HG03139 (cell line): ENCODE data around the gene PLAC8.
A peak's percentile ranks its signal among the peaks of the same experiment; 100 is the strongest.
"Not testable (repeated sequence)": the region's sequence is repeated elsewhere in the genome, so short reads cannot be mapped to it uniquely, and the experiment has no call there.

Experiments
- ATAC-seq: cut with Tn5 transposase; IDR thresholded peaks from one replicate; pipeline ENCODE4 v1.9.1; 2021; ENCODE audit not compliant: unreplicated experiment

PLAC8 gene, protein sequence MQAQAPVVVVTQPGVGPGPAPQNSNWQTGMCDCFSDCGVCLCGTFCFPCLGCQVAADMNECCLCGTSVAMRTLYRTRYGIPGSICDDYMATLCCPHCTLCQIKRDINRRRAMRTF

DNA sequence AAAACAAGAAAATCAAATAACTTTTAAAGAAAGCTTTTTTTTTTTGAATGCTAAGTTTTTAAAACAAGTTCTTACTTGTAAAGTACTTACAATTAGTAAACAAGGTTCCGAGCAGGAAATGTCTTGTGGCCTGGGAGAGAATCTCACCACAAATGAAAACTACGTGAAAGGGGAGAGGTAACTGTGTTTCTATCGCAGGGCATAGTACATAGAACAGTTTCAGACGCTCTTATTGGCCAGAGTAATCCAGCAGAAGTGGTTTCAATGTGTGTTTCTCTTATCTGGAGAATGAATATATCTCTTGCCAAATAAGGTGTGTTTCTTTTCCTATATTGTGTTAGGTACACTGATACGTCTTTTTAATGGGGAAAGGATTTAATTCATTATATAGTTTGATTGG, at the start of gene PLAC8:
Gene PLAC8, minus strand, starts transcription at position 154 of the 400 bp plus-strand sequence. CDS start 6,808 bp downstream, outside the sequence.
- ATAC-seq, result peak; percentile 37

DNA sequence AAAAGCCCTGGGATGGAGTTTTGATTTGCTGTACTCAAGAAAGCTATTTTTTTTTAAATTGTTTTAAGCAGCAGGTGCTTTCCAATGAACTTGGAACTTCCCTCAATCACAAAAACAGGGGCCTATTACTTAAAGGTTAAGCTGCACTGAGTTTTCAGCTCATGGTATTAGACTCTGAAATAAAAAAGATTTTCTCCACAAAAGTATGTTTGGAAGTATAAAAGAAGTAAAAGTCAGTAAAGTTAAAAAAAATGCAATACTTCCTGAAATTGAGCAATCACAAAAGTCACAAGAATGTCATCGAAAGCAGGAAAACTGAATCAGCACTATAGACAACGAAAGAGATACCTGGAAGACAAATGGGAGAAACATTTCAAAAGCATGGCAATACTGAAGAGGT, 38.9 kb upstream of the PLAC8 start:
- ATAC-seq, result no peak

DNA sequence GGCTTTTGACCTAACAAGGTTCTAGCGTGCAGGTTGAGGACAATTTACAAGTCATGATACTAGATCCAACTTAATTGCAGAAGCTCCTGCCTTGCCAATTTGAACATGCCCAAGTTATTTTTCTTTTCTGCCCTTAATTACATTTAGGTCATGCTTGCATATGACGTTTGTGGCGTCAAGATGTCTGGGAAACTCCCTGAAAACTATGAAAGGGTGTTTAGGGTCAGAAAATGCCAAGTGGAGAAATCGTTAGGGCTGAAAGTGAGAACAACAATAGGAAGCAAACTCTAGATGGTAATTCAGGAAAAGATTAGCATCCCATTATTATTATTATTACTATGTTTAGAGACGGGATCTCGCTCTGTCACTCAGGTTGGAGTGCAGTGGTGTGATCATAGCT, 38.2 kb upstream of the PLAC8 start:
- no peak for ATAC-seq

DNA sequence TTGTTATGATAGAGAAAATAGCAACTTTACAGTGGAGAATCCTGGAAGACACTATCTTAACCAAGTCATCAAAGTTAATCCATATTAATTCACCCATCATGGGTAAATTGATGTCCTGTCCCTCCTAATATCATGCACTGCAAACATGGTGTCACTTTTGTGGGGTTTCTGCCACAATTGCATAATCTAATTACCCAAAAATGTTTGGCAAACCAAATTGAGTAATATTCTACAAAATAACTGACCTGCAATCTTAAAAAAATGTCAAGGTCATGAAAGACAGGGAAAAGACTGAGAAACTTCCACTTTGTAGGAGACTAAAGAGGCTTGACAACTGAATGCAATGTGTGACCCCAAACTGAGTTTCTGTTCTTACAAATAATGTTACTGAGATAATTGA, 37.1 kb upstream of the PLAC8 start:
- ATAC-seq, result no peak

DNA sequence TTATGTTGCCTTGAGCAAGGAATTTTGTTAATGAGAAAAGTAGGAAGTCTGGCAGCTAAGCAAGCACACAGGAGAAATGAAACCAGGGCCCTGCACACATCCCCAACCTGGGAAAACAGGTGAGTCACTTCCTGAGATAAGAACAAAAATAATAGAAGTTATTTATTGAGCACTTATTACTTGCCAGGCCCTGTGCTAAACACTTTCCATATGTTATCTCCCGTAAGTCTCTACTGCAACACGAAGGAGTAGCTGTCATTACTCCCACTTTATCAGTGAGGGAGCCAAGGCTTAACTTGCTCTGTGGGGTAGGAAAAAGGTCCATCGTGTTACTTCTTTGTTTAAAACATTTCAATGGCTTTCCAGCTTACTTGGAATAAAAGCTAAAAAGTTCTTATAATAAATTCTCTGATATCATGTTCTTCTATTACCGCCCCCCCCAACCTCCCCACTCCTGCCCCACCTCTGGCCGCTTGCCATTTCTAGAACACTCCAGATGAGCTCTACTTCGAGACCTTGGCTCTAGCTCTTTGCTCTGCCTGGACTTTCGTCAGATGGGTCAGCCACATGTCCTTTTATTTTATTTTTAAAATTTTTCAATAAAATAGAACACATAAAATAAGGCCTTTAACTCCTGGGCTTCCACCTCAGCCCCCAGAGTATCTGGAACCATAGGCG, 36.3 kb upstream of the PLAC8 start:
- no peak for ATAC-seq

DNA sequence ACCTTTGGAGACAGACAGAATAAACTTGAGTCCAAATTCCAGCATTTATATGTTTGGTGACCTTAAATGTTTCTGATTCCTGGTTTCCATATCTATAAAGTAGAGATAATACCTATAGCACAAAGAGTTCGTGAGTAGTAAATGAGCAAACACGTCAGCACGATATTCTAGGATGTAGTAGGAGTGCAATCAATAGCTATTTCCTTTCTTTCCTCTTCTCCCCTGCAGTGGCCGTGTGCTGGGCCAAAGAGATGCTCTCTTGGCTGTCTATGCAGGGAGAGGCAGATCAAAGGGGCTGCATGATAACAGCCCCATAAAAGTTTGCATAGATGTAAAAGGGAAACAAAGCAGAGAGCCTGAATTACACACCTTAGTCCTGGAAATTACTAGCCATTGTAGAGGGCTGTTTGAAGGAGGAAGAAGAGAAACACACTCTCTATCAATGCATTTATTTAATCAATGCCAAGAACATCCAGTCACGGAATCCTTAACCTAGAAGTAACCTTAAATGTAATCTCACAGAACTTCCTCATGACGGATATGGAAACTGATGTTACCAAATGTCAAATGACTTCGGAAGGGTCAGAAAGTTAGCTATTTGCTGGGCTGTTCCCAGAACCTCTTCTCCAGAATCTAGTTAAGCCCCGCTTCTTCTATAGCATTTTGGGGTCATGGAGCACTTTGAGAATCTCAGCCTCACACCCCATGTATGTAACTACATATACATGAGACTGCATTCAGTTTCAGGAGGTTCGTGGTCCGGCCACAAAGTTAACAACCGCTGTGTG, 35.5 kb upstream of the PLAC8 start:
- no peak for ATAC-seq

DNA sequence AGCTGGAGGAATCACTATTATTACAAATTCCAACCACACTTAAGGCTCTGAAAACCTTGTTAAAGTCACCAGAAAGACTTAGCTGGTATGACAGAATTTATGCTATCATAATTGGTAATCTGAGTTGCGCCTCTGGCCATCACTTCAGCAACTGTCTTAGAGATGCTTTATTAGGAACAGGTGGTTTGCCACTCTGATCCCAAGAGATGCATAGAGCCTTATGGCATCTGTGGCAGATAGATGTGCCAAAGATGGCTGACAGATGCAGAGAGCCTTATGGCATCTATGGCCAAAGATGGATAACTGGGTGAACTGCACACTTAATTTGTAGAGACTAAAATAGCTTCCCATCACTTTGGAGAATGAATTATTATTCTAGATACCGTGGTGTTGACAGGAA, 32.3 kb upstream of the PLAC8 start:
- no peak for ATAC-seq

DNA sequence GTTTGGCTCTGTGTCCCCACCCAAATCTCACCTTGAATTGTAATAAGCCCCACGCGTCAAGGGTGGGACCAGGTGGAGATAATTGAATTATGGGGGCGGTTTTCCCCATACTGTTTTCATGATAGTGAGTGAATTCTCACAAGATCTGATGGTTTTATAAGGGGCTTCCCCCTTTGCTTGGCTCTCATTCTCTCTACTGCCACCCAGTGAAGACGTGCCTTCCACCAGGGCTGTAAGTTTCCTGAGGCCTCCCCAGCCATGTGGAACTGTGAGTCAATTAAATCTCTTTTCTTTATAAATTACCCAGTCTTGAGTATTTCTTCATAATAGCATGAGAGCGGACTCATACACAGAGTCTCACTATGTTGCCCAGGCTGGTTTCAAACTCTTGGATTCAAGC, 31.2 kb upstream of the PLAC8 start:
- ATAC-seq, result not testable (repeated sequence)

DNA sequence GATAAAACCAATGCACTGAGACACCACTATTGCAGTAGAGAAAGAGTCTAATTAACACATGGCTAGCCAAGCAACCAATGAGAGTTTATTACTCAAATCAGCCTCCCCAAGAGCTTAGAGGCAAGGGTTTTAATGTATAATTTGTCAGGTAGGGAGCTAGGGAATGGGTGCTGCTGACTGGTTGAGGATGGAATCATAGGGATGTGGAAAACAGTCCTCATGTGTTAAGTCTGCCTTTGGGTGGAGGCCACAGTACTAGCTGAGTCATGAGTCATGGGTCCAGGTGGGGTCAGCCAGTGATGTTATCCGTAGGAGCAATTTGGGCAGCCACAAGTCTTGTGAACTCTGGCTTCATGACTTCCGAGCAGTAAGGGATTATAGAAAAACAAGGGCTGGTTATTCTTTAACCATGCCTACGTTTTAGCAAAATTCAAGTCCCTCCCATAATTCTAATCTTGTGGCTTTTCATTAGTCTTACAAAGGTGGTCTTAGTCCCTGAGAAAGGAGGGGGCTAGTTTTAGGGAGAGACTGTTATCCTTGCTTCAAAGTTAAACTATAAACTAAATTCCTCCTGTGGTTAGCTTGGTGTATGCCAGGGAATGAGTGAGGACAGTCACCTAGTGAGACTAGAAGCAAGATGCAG, 25.1 kb upstream of the PLAC8 start:
- no peak for ATAC-seq

DNA sequence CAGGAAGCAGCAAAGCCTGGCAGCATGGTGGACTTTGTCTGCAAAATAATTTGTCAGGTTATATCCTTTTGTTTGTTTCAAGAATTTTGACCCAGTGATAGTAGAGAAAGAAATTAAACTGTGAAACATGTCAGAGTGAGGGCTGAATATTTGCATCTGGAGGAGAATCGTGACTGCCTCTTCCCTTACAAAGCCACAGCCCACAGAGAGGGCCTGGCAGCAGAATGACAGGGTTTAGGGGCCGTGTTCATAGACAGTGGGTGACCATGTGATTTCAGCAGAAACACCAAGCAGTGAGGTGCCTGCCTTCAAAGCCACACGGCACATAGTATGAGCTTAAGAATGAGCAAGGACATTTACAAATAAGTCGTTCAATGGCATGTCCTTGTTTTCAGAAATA, 24.4 kb upstream of the PLAC8 start:
- ATAC-seq, result no peak

DNA sequence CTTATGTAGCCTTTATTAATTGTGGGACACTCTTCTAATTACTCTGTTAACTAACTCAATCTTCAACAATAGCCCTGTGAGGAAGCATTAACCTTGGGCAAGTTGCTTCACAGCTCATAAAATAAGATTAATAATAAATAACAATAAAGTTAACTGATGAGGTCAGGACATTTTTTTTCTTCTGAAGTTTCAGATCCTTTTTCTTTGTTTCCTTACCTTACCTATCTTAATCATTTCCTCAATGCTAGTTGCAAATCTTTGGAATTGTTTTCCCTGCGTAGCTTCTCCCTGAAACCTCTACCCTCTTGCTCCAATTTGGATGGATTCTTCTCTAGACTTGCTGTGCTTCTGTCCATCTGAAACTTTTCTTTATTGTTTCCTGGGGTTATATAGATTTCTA, 17.5 kb upstream of the PLAC8 start:
- ATAC-seq, result no peak

DNA sequence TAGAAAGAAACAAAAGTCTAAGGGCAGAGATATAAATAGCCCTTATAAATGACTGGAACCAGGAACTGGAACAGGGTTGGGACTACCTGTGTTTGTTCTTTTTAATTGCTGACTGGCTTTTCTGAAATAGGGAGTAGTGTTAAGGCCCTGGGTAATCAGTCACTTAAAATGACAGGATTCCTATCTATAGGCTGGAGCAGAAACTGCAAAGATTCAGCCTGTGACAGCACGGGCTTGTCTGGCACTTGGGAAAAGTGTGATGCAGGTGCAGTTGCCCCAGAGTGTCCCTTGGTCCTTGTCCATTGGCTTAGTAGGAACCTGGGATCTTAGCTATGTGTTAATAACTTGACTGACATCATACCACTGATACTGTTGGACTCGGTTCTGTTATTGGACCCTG, 14.7 kb upstream of the PLAC8 start:
- ATAC-seq, result no peak

DNA sequence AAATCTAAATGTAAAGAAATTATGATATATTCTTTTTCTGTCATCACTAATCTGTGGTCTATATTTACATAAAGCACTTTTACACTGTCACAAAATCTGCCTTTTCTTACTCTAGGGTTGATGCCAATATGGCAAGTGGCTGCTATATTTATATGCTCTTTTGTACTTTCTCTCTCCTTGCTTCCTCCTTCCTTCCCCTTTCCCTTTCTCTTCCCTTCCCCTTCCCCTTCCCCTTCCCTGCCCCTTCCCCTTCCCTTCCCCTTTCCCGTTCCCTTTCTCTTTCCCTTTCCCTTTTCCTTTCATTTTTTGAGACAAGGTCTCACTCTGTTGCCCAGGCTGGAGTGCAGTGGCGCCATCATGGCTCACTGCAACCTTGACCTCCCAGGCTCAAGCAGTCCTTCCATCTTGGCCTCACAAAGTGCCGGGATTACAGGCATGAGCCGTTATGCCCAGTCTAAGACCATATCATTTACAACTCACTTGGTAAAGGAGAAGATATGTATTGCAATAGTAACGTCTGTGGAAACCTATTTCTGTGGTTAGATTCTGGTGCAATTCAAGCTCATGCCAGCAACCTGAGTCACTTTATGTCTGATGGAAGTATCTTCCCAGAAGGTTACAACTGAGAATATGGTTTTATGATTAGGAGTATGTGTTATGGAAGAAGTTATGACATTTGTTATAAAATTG, 13.9 kb upstream of the PLAC8 start:
- ATAC-seq, result no peak

DNA sequence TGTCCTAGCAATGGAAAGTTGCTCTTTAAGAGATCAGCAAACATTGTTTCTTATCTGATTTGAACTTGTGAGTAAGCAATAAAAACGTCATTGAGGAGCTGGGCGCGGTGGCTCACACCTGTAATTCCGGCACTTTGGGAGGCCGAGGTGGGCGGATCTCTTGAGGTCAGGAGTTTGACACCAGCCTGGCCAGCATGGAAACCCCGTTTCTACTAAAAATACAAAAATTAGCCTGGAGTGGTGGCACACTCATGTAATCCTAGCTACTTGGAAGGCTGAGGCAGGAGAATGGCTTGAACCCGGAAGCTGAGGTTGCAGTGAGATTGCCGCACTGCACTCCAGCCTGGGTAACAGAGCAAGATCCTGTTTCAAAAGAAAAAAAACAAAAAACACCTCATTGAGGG, 11.2 kb upstream of the PLAC8 start:
- ATAC-seq, result no peak

DNA sequence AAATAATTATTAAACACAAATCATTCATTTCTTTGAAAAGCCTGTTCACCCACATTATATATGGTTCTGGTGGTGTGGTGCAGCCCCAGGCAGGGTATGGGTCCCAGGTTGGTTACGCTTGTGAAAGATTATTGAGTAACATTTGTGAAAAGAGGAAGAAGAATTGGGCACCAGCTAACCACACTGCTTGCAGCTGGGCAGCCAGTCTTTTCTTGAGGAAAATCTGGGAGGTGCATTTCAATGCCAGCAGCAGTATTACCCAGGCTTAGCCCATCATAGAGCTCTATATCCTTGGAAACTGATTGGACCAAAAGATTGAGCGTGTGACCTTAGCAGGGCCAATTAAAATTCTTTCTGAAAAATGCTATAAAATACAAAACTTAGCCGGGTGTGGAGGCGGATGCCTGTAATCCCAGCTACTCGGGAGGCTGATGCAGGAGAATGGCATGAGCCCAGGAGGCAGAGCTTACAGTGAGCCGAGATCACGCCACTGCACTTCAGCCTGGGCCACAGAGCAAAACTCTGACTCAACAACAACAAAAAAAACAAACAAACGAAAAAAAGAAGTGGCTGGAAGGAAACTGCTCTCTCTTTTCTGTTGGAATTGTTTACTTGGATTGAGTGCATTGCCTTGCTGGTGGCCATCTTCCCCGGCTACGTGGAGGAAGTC, 9.7 kb upstream of the PLAC8 start:
- no peak for ATAC-seq

DNA sequence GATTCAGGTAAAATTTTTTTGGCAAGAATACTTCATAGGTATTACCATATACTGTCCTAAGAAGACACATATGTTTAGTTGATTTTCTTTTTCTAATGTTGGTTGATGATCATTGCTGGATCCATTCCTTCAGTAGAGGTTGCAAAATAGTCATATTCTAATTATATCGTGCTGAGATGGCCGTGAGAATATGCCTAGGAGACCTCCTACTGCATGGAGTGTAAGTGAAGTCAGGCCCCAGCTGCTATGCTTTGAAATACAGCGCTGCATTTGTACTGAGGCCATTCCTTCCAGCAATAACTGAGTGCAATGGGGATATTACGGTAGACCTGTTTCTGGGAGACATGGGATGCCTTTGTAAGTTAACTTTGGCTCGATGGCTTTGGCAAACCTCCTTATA, 6.7 kb upstream of the PLAC8 start:
- ATAC-seq, result no peak

DNA sequence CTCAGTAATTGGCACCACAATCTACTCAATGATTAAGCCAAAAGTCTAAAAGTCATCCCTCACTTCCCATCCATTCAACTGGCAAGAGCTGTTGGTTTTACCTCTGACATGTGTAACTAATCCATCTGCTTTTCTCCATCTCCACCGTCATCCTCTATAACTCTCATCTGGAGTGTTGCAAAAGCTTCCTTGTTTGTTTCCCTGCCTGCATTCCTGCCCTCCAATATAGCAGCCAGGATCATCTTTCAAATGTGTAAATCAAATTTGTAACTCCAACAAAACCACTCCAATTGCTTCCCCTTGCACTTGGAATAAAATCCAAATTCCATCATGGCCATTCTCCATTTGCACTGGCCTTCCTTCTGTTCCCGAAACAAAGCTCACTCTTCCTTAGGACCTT, 4.3 kb upstream of the PLAC8 start:
- ATAC-seq, result no peak

DNA sequence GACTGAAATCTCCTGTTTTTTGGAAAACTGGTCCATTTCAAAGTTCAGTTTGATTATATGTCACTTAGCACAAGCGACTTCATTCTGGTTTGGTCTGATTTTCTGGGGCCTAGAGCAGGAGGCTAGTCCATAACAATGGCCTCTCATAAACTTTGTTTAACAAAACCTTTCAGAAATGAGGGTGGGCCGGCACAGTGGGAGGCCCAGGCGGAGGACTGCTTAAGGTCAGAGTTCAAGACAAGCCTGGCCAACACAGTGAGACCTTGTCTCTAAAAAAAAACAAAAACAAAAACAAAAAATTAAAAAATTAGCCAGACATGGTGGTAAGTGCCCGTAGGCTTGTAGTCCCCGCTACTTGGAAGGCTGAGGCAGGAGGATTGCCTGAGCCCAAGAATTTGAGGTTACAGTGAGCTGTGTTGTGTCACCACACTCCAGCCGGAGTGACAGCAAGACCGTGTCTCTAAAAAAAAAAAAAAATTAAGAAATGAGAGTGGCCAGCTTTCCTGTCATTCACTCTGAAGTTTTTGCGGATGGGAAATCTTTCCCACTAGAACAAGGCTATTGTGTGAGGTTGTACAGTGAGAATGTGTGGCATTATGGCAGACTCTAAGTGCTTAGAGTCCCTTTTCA, 1.2 kb upstream of the PLAC8 start:
- ATAC-seq, result no peak

DNA sequence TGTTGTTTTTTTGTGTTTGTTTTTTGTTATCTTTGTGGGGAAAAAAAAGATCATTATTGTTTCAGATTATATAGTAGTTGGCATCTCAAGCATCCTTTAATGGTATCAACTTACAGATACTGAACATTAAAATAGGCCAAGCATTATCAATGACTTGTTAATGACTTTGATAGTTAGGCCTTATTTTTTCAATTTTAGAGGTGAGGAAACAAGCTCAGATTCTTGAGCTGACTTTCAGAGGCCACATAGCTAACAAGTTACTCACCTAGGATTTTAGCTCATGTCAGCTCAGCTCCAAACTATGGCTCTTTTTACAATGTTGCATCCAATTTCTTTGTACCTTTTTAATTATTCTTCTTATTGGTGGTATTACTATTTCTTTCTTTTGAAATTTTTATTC, 471 bp upstream of the PLAC8 start:
- ATAC-seq, result no peak

DNA sequence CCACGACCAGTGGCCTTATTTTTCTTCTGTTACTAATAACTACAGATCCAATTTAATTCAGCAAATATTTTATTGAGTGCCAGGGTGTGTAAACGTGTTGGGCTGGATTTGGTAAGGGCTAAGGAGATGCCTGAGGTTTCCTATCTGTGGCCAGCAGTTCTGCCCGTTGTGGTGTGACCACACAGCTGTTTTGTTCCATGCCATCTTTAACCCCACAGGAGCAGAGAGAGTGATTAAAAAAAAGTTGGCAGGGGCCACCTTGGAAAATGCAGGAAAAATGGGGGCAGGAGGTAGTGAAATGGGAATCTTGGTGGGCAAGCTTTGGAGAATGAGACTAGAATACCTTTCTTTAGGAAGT, 1.1 kb downstream of the PLAC8 start:
- ATAC-seq, result no peak
